ENCODE measurements around the gene GUCY1A1.

GUCY1A1 gene

GRCh38 chr4:155693015-155693663 is 26.5 kb downstream of the GUCY1A1 start:
- TF ChIP-seq POLR2A (IDR thresholded peaks at IDR 0.05; ENCODE audit: low read length) (no peak), GATA1 (IDR thresholded peaks at IDR 0.05; ENCODE audit: low read depth, low read length) (no peak)

GRCh38 chr4:155694100-155694785 is 27.6 kb downstream of the GUCY1A1 start:
- TF ChIP-seq GATA1 (IDR thresholded peaks at IDR 0.05; ENCODE audit: low read depth, low read length) = no peak
- TF ChIP-seq POLR2A (IDR thresholded peaks at IDR 0.05; ENCODE audit: low read length) = no peak
- no peak for DNase-seq

More at GRCh38 chr4:155693015-155693663, 26.5 kb downstream of the GUCY1A1 start:
- no peak for DNase-seq

- TF ChIP-seq POLR2A (IDR thresholded peaks at IDR 0.05; ENCODE audit: low read length) (no peak), GATA1 (IDR thresholded peaks at IDR 0.05; ENCODE audit: low read depth, low read length) (no peak)
- DNase-seq = no peak
Measured at GRCh38 chr4:155696226-155696625, 29.6 kb downstream of the GUCY1A1 start.

GRCh38 chr4:155696726-155697125 is 30.1 kb downstream of the GUCY1A1 start:
- DNase-seq = no peak
- TF ChIP-seq GATA1 (IDR thresholded peaks at IDR 0.05; ENCODE audit: low read depth, low read length) = no peak
- TF ChIP-seq POLR2A (IDR thresholded peaks at IDR 0.05; ENCODE audit: low read length) = no peak

GRCh38 chr4:155701827-155702226 is 35.2 kb downstream of the GUCY1A1 start:
- no peak for TF ChIP-seq POLR2A (IDR thresholded peaks at IDR 0.05; ENCODE audit: low read length)
- TF ChIP-seq GATA1 (IDR thresholded peaks at IDR 0.05; ENCODE audit: low read depth, low read length) = no peak
- DNase-seq = no peak

- no peak for DNase-seq
- no peak for TF ChIP-seq POLR2A (IDR thresholded peaks at IDR 0.05; ENCODE audit: low read length)
- no peak for TF ChIP-seq GATA1 (IDR thresholded peaks at IDR 0.05; ENCODE audit: low read depth, low read length)
Measured at GRCh38 chr4:155703486-155704247, 37.0 kb downstream of the GUCY1A1 start.

GRCh38 chr4:155704841-155705404 is 38.3 kb downstream of the GUCY1A1 start:
- TF ChIP-seq POLR2A (IDR thresholded peaks at IDR 0.05; ENCODE audit: low read length) = no peak
- TF ChIP-seq GATA1 (IDR thresholded peaks at IDR 0.05; ENCODE audit: low read depth, low read length) = no peak

GRCh38 chr4:155705664-155706063 is 39.0 kb downstream of the GUCY1A1 start:
- DNase-seq = no peak
- TF ChIP-seq GATA1 (IDR thresholded peaks at IDR 0.05; ENCODE audit: low read depth, low read length) (no peak), POLR2A (IDR thresholded peaks at IDR 0.05; ENCODE audit: low read length) (no peak)

More at GRCh38 chr4:155704841-155705404, 38.3 kb downstream of the GUCY1A1 start:
- no peak for DNase-seq

GRCh38 chr4:155706147-155706546 is 39.5 kb downstream of the GUCY1A1 start:
- no peak for DNase-seq

GRCh38 chr4:155707251-155707650 is 40.6 kb downstream of the GUCY1A1 start:
- DNase-seq = no peak
- TF ChIP-seq POLR2A (IDR thresholded peaks at IDR 0.05; ENCODE audit: low read length) (no peak), GATA1 (IDR thresholded peaks at IDR 0.05; ENCODE audit: low read depth, low read length) (no peak)

More at GRCh38 chr4:155706147-155706546, 39.5 kb downstream of the GUCY1A1 start:
- TF ChIP-seq GATA1 (IDR thresholded peaks at IDR 0.05; ENCODE audit: low read depth, low read length) = no peak
- TF ChIP-seq POLR2A (IDR thresholded peaks at IDR 0.05; ENCODE audit: low read length) = no peak

- TF ChIP-seq GATA1 (IDR thresholded peaks at IDR 0.05; ENCODE audit: low read depth, low read length) (no peak), POLR2A (IDR thresholded peaks at IDR 0.05; ENCODE audit: low read length) (no peak)
- DNase-seq = no peak
Measured at GRCh38 chr4:155708782-155709181, 42.1 kb downstream of the GUCY1A1 start.

- TF ChIP-seq GATA1 (IDR thresholded peaks at IDR 0.05; ENCODE audit: low read depth, low read length) = no peak
- TF ChIP-seq POLR2A (IDR thresholded peaks at IDR 0.05; ENCODE audit: low read length) = no peak
- DNase-seq = no peak
Measured at GRCh38 chr4:155709918-155710317, 43.3 kb downstream of the GUCY1A1 start.

- no peak for TF ChIP-seq POLR2A (IDR thresholded peaks at IDR 0.05; ENCODE audit: low read length)
- no peak for TF ChIP-seq GATA1 (IDR thresholded peaks at IDR 0.05; ENCODE audit: low read depth, low read length)
- no peak for DNase-seq
Measured at GRCh38 chr4:155711556-155711955, 44.9 kb downstream of the GUCY1A1 start.

GRCh38 chr4:155712846-155713245 is 46.2 kb downstream of the GUCY1A1 start:
- no peak for TF ChIP-seq GATA1 (IDR thresholded peaks at IDR 0.05; ENCODE audit: low read depth, low read length)
- no peak for TF ChIP-seq POLR2A (IDR thresholded peaks at IDR 0.05; ENCODE audit: low read length)
- DNase-seq = no peak
